NCI-H1417 (cell line): ENCODE measurements around the gene MMP11.

ENCODE experiments used
- DNase-seq, 3 experiments: peaks; one replicate each; lab custom pipeline; 2025; lab: John Stamatoyannopoulos, UW

Gene MMP11

DNA sequence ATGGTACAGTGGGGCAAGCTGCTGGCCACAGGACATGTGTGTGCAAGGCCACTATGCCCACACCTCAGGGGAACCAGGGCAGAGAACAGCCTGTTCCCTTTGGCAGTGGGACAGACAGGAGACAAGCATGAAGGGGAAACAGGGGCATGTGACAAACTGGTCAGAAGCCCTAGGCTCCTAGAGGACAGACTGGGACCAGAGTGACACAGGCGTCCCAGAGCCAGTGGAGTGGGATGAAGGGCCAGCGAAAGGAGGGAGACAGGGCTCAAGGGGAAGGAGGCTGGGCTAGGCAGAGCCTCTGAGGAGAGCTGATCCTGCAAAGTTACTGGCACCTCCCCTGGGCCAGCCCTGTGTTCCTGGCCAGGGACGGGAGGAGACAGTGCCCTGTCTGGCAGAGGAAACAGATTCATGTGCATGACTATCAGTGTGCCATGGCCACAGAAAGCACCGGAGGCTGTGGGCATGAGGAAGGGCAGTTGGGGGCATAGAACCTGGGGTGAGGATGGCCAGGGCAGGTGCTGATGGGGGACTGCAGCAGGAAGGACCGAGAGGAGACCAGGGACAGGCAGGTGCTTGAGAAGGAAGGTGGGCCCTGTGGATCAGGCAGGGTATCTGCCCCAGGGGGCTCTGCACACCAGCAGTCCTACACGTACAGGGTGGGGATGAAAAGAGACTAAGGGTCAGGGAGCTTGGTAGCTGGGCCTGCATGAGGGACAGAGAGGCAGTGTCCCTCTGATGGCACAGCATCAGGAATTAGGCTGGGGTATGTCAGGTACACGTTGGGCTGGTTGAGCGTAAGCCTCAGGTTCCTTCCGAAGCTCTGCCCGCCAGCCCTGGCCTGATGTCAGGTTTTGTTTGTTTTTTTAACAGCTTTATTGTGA lies 56.4 kb downstream of the MMP11 start:
- no peak for DNase-seq

DNA sequence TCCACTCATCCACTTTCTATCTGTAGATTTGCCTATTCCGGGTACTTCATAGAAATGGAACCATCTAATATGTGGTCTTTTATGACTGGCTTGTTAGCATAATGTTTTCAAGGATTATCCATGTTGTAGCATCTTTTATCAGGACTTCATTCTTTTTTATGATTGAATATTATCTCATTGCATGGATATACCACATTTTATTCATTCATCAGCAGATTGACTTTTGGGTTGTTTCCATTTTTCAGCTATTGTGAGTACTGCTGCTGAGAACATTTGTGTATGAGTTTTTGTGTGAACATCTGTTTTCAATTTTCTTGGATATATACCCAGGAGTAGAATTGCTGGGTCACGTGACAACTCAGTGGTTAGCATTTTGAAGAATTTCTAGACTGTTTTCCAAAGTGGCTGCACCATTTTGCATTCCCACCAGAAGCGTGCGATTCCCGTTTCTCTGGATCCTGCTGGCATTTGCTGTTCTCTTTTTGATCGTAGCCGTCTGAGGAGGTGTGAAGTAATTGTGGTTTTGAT lies 57.3 kb downstream of the MMP11 start:
- no peak for DNase-seq

DNA sequence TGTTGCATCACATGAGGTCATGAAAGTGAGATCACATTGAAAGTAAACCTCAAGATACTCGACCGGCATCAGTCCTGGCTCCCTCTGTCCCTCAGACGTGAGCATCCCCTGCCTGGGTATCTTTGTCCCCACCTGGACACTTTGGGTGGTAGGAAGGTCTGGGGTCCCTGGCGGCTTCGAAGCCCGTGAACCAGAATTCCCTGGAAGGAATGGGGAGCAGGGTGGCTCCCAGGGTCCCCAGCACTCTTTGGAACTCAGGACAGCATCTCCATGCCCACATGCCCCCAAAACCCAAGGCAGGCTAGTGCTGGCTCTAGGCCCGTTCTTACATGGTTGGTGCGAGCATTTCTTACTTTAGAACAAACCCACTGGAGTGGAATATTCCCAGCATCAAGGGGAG lies 58.6 kb downstream of the MMP11 start:
- DNase-seq = no peak

DNA sequence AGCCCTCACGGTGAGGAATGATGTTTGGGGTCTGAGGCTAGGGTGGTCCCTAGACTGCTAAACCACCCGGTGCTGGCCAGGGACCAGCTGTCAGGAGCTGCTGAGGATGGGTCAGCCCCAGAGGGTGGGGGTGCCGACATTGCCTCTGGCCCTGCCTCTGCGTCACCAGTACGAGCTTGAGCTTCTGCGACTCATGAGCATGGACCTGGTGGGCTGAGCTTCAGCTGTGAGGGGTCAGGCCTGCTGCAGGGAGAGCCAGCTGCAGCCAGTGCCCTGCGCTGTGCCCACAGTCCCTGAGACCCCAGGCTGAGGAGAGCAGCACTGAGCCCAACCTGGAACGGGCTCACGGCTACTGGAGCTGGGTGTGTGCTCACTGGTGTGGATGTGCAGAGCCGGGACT lies 59.1 kb downstream of the MMP11 start:
- no peak for DNase-seq

DNA sequence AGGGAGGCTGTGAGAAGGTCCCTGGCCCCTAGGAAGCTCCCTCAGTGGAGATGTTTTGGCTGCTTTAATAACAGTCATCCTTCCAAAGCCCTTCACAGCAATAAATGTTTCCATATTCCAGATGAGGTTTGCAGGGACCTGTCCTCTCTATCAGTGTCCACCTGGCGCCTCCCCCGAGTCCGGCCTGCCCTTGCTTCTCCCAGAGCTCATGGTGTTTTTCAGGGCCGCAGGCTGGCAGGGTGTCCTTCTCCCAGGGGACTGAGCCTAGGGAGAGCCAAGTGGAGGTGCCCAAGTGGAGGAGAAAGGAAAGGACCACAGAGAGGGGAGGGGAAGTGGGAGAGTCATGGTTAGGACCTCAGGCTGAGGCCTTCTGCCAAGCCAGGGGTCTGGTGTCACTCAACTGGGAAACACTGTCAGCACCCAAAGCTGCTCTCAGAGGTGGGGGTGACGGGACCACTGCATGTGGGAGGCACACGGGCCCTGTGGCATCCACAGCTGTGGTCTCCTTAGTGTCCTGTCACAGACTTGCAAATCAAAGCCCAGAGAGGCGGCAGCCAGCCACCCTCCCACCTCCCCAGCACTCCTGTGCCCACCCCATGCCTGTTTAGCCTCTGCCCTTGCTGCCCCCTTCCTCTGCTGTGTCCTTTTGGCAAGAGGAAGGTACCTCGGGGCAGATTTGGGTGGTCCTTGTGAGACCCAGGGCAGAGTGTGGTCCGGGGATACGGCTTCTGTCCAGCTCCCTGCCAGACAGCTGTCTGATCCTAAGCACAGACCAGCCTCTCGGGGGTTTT lies 59.8 kb downstream of the MMP11 start:
- no peak for DNase-seq

DNA sequence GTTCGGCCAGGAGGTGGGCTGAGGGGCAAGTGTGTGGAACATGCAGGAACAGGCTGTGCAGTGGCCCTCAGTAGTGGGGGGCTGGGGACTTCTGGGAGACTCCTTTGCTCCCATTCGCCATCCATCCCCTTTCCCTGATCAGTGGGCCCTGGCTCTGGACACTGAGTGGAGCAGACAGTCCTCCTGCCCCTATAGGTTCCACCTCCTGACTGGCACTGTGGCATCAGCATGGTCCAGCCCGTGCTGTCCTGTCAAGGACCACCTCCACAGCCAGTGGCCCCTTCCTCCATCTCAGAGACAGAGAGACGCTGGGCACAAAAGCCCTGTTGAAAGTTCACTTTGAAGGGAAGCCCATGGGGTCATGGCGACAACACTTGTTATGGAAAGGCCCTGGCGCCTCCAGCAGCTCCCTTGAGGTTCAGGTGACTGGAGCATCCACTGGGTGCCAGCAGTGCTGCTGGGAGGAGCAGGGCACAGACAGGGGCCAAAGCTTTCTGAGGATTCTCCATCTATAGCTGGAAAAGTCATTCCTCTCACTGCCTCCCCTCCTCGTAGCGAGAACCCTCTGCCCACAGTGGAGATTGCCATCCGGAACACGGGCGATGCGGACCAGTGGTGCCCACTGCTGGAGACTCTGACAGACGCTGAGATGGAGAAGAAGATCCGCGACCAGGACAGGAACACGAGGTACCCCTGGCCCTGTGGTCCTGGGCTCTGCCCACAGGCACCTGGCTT lies 60.5 kb downstream of the MMP11 start:
- no peak for DNase-seq
